ENCODE measurements around the gene GALK2.

The GALK2 gene

DNA sequence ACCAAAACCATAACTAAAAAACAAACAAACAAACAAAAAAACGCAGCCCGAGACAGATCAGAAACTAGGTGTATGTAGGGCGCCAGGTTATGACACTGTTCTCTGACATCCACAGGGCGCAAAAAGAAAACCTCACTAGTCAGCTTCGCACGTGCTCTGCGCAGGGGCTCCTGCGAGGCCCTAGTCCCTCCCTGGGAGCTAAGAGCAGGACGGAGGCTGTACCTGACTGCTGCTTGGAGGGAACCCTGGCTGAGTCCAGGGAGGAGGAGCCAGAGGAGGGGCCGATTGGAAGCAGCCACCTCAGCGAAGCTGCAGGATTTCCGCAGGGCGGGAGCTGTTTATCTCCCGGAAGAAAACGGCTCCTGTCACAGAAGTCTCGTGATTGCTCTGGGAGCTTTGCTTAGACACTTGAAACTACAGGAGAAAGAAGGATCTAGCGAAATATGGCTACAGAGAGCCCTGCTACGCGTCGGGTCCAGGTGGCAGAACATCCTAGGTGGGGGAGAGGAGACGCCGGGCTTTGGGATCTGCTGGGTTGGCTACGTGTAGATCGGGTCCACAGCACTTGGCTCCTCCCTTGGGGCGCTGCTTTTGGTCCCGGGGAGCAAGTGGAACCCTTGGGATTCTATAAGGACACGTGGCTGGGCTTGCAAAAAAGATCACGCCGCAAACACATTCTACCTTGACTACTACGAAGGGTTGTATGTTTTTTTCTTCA, at the start of gene GALK2:
GALK2 (plus strand) TSS at position 368 of the 718 bp plus-strand sequence; CDS start at position 444, 76 bp downstream.
- DNase-seq: peak; percentile 87

DNA sequence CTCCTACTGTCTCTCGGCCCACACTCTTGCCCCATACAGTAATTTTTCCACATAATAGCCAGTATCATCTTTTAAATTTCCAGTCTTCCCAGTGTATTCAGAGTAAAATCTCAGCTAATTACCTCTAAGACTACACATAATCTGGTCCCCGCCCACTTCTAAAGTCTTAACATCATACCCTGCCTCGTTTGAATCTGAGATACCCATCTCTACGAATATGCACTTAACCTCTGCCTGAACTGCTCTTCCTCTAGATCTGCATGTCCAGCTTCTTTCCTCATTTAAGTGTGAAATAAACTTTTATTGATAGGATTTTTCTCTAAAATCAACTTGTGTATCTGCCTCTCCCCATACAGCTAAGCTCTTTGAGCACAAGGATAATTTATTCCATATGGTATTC, 49.2 kb upstream of the GALK2 start:
- DNase-seq: no peak

DNA sequence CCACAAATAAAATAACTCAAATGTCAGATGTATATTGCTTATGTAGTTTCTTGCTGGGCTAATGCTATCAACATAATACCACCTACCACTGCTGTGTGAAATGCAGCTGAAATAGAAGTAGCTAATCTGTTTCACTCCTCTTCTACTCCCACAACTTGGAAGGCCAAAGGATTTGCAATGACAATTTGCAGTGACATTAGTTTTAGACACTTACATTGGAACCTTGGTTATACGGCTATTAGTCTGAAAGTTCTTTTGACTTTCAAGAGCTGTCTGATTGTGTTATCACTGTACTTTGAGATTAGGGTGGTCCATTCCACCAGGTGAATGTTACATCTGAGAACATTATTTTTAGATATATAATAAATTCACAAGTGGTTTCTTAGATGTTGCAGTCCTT, 48.1 kb upstream of the GALK2 start:
- DNase-seq: no peak

DNA sequence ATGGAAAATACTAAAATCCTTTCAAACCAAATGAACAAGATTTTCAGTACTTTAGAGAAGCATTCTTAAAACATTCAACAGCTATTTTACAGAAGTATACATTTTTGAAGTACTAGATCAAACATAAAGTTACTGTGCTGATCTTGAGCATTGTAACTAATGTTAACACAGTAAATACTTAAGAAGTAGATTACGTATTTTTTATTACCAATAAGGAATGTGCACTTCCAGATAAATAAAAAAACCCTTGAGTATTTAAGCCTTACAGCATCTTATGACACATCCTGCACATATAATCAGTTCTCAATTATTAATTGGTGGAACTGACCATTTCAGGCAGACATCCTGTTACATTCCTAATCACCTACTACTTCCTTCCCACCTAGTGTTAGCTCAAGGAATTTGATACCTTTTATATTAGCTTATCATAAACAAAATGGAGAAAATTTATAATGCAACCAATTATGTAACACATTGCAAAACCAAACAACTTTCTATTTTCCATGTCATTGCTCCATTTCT, 47.4 kb upstream of the GALK2 start:
- DNase-seq: no peak

DNA sequence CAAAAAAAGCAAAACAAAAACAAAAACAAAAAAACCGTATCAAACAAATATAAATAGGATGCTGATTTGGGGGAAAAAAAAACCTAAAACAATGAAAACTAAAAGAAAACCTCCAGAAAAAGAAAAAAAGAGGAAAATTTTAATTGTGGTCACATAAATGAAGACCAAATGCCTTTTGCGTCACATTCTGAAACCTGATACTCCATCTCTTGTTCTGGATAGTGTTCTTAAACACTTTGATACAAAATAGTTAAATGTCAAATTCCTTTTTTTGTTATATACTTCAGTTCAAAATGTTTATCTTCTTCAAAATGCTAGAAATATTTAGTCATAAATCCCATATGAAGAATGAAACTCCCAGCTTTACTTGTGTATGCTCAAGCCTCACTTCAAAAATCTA, 45.7 kb upstream of the GALK2 start:
- no peak for DNase-seq

DNA sequence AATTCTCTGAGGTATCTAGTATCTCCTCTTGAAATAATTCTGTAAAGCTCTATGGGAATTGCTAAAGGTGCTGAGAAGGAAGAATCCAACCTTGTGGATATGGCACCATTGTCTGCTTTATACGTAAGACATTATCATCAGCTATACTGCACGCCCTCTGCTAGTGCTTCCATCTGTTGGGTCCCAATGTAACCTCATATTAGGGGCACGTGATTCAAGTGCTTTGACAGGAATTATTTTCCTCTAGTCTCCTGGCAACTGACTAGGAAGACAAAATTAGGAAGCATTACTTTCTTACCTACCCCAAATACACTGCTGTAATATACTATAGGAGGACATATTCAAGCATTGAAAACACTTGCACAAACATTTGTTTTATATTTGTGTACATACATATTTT, 38.6 kb upstream of the GALK2 start:
- DNase-seq: no peak

DNA sequence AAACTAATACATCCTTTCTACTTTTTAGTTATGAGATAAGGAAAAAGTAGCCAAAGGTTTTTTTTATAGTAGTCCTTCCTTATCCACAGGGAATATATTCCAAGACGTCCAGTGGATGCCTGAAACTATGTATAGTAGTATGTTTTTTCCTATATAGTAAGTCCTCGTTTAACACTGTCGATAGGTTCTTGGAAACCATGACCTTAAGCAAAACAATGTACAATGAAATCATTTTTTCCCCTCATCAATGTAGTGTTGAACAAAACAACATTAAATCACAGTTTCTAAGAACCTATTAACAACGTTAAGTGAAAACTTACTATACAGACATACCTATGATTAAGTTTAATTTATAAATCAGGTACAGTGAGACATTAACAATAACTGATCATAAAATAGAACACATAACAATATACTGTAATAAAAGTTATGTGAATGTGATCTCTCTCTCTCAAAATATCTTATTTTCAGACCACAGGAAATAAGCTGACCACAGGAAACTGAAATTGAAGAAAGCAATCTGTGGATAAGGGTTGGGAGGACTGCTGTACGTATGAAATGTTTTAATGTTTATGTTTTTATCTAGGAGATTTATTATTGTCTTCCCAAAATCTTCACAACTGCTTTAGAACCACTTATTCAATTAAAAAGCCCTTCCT, 35.2 kb upstream of the GALK2 start:
- DNase-seq: no peak

DNA sequence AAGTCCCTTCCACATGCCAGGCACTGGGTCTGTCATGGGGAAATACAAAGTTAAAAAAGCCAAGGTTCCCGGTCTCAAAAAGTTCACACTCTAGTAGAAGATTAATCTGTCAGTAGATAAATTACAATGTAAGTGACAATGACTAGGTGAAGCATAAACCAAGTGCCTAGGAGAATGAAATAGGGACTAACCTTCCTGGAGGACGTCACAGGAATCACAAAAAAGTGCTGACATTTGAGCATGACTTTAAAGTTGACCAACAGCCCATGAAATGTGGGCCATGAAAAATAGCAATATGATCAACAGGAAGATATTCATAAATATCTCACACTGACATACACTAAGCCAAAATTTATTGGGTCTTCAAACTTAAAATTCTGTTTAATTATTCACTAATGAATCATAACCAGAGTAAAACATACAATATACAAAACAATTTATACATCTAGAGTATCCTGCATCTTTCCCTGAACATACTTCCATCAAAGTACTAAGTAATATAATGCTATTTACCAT, 34.6 kb upstream of the GALK2 start:
- DNase-seq: no peak

DNA sequence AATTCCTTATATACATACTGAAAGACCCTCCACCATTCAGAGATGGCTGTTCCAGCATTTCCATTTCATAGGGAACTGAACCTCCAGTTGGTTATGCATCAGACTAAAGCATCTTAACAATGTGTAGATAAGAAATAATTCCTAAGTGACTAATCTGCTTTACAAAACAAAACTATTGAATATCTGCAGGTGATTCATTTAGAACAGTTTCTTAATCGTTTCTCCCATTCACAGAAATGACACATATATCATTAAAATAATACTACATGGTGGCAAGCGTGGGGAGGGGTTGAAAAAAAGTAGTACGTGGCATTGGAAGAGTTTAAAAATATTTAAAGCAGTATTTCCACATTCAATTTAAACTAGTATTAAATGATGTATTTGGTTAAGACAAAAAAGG, 34.1 kb upstream of the GALK2 start:
- DNase-seq: no peak

DNA sequence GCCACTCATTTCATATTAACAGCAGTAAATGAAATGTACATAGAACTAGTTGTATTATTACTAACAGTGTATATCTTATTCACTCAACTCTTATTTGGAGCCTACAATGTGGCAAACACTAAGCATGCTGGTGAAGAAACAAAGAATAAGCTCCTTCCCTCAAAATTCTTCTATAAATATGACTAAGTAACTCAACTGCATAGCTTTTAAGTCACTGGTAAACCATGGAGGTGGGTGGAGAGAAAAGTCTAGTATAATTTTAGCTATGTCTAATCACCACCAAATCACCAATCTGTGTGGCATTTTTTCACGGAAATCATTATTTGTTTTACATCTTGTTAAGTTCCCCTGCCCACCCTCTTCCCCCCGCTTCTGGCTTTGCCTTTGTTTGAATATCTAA, 32.2 kb upstream of the GALK2 start:
- no peak for DNase-seq

DNA sequence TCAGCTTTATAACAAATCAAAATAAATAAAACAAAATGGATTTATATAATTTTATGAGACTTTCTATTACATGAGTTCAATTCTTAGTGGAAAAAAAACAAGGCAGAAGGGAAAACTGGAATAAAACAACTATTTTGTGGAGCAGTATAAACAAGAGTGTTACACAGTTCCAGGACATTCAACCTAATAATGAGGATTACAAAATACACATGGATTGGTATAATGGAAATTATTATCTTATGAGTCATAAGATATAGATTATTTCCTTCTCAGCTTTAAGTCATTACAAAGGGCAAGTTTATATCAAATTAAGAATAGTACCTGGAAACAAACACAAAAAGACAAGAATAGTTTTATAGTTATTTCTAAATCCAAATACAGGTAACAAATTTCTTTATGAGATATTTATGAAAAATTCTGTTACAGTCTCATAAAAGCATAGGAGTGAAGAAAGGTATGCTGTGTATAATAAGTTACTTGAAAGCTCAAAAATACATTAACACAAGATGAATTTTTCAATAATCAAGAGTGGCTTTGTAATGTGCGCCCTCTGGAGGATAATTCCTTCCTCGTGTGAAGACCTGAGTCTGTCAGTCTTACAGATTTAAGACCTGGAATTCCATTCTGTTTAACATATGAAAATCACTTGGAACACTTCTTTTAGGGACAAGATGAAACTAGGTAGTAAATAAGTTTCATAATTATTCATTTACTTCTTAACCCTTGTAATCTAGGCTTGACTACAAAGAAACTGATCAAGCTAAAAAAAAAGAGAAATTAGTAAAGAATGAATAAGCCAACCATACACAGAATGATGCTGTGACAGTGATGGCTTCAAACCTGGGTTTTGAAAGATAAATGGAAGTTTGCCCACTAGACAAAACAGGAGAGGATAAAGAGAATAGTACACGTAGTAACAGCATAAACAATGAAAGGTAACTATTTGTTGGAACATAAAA, 24.1 kb upstream of the GALK2 start:
- no peak for DNase-seq

DNA sequence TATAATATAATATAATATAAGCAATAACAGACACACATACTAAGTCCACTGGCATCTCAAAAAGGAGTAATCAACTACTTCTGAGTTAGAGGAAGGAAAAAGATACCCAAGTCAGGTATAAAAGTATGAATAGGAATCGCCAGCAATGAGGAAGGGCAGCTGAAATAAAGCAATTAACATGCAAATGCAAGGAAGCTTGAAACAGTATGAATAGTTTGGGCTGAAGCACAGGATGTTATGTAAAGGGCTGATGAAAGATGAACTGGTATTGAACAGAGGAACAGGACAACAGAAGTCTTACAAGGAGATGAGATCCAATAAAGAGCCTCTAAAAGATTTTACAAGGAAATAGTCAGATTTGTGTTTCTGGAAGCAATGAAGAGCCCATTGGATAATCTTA, 21.7 kb upstream of the GALK2 start:
- DNase-seq: no peak

DNA sequence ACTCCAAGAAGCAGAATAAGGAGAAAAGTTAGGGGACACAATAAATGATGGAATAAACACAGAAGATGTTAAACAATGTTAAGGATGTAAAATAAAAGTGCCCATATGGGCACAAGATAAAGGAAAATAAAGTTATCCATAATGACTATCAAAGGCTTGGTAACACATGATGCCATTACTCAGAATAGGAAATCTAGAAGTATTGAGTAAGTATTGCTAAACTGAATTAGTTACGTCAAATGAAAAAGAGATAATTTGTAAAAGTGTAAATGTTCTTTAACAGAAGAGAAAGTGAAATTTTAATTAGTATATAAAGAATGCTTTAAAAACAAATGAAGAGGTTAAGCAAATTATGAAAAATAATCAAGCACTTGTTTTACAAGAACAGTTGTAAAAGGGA, 21.3 kb upstream of the GALK2 start:
- no peak for DNase-seq

DNA sequence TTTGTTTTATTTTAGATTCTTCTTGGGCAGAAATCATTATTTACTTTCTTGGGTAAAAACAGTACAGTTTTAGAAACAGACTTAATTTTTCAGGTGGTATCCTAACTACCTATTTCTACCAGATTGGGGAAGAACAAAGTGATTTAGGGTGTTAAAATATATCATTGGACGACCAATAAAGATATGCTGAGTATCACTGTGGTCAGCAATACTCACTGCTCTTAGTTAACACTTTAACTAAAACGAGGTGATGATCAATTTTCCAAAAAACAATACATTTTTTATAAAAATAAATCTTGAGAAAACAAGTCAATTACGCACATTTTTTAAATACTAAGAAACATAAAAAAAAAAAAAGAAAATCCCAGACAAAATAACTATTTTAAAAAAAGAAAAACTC, 18.2 kb upstream of the GALK2 start:
- no peak for DNase-seq

DNA sequence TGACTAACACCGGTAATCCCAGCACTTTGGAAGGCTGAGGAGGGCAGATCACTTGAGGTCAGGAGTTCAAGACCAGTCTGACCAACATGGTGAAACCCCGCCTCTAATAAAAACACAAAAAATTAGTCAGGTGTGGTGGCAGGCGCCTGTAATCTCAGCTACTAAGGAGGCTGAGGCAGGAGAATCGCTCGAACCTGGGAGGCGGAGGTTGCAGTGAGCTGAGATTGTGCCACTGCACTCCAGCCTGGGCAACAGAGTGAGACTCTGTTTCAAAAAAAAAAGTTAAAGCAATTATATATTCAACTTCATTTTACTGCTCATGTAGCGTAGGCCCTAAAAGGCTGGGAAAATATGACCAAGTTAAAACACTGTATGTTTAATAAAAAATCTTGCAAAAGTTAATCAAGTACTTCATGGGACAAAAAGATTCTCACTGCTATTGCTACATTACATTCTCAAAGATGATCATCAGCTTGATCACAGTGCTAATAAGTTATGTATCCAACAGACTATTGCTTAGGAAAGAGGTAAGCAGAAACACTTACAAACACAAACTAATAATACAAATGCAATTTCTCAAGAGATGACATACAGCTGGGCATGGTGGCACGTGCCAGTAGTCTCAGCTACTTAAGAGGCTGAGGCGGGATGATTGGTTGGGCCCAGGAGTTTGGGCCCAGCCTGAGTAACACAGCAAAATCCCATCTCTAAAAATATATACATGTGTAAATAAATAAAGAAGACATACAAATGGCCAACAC, 17.3 kb upstream of the GALK2 start:
- no peak for DNase-seq

DNA sequence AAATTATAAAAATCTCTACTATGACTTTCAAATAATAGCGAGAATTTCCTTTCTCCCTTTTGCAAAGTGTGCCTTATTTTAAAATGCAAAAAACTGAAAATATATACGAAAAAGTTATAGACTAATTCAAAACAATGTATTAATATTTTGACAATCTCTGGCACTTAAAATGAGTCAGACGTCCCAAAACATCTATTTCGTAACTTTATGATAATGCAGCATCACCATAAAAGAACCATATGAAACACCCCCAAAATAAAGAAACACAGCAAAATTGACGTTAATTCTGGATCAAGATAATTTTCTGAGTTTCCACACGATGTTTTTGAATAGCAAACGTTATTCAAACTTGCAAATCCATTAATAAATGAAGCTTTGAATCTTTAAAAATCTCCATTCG, 15.7 kb upstream of the GALK2 start:
- DNase-seq: no peak

DNA sequence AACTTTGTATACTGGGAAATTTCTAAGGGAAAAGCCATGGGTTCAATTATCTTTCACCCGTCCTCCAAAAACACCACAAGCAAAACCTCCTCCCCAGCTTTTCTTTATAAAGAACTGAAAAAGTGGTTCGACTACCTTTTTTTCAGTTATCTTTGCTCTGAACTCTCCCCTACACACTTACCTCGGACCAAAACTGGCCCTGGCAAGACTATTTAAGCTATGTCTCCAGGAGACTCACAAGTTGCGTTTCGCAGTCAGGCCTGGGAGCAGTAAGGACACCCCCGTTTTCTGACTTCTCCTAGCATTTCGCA, 15.3 kb upstream of the GALK2 start:
- no peak for DNase-seq

DNA sequence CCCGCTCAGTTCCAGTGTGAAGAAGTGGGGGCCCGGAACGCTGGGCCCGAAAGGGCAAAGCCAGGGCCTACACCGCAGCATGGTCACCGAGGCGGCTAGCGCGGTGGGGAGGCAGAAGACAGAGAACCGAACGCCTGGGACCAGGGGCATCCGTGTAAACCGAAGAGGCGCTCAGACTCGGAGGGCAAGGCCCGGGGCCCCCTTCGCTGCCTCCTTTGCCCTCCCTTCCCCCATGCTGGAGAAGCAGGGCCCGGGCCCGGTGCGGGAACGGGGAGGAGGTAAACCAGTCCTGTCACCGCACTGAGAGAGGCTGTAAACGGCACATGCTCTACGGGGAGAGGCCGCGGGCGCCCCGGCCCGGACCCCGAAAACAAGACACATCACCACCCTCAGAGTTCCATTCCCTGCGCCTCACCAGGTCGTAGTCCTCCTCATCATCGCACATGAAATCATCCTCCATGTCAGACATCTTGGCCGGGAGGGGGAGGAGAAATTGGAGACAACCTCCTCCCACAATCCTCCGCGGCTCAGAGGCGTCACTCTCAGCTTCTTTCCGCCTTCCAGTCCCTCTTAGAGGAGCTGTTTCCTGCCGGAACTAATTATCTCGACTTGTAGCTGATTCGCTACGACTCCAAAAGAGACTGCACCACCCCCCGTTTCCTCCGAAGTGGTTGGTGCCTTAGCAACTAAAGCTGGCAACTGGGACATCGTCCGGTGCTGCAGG, 14.8 kb upstream of the GALK2 start, which contains the start of gene COPS2:
COPS2 (minus strand) TSS at position 490 of the 724 bp plus-strand sequence; CDS start at position 469, 21 bp downstream.
- peak; percentile 89 for DNase-seq

DNA sequence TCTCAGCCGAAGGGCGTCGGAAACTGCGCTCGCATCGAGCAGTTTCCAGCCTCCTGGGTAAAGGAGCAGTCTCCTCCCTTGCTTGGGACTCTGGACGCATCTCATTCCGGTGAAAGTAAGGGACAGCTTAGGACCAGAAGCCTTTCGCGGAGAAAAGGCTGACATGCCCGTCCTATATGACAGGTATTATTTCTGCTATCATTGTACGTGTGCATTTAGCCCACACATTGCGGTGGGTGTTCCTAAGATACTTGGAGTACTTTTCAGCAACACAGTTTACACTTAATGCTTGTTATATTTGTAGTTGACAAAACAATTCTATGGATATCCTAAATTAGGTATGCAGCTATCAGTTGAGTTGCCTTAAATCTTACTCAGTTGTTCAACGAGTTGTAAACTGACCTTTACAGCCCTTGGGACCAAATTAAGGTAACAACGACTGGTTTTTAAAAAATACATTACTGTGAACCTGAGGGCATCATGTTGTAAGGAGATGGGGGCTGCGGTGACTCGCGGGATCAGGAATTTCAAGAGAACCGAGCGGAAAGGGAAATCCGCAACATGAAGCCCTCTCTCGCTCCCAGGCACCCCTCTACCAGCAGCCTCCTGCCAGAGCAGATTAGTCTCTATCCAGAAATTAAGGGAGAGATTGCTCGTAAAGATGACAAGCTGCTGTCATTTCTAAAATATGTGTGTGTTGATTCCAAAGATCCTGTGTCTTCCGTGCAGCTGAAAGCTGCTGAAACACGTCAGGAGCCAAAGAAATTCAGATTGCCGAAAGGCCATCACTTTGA, 14.0 kb upstream of the GALK2 start:
- no peak for DNase-seq

DNA sequence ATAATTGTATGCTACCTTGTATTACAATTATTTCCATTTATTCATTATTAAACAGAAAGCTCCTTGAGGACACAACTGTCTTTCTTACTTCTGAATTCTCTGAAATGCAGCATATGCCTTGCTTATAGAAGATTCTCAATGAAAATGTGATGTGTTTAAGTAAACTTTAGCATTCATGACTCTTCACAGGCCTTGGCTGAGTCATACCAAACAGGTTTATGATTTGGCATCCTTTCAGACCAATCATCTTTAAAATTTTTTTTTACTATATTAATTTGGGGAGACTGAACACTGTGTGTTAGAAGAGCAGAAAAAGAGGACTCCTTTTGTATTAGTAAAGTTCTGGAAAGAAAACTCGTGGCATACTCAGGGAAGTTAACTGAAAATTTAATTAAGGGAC, 6.4 kb upstream of the GALK2 start:
- DNase-seq: no peak

DNA sequence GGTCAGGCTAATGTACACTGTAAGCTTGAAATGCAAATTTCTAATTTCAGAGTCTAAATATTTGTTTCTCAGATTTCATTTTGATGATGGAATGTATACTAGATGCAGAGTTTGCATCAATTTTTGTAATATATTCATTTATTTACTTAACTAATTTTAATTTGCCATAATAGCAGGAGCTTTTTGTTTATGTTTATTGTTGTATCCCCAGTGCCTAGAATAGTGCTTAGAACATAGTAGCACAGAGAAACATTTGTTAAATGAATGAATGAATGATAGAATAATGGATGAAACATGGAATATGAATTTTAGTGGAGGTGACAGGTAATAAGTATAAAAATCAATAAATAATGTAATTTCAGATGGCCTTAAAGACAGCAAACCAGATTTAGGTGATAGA, 5.2 kb upstream of the GALK2 start:
- no peak for DNase-seq
